Mucosa of descending colon (tissue), 3 donors: Measurements from ENCODE around the gene HILPDA. TPM values are rescaled to one million over a fixed set of nuclear protein-coding genes. Genes with fewer than 3 reads are reported as not detected.

Experiments used
- ATAC-seq: fragments of 200-7000 bp; cut with Tn5 transposase; one replicate; pipeline ENCODE4 v1.9.1; 2020; ENCODE audit warnings: mild to moderate bottlenecking, moderate library complexity
- DNase-seq, 3 donors: peaks; one replicate each; pipeline ENCODE4 v3.0.0-alpha.2; 2020
- H3K36me3 ChIP-seq: fragments of 200-600 bp; one replicate; pipeline ENCODE4 v1.8.0; 2021; ENCODE audit warnings: low read depth, mild to moderate bottlenecking
- H3K4me1 ChIP-seq: fragments of 200-600 bp; one replicate; pipeline ENCODE4 v1.8.0; 2021; ENCODE audit warnings: low read depth, mild to moderate bottlenecking
- H3K4me3 ChIP-seq: fragments of 200-600 bp; one replicate; pipeline ENCODE4 v1.8.0; 2021; ENCODE audit warnings: mild to moderate bottlenecking
- H3K9me3 ChIP-seq: fragments of 200-600 bp; one replicate; pipeline ENCODE4 v1.8.0; 2021; ENCODE audit warnings: mild to moderate bottlenecking
- intact Hi-C, 2 donors: fragments of 100-400 bp; cut with DNase I in 1 of 2; cut with micrococcal nuclease in 1 of 2; formaldehyde crosslinking; loops; one replicate each; pipeline versions ENCODE4 v1.11.0 to v1.11.1; 2022; cut with DNase I, micrococcal nuclease
- total RNA-seq, 3 donors: library from RNA; stranded (reverse); fragmentation: NEBNext Ultra II Directional in 2 of 3; extraction: Animal tissue kit (Norgen Biotek cat#: 25700) in 2 of 3; gene quantifications; one replicate each; pipeline versions ENCODE4 v1.2.1 to v1.2.4, GENCODE V29; 2021 to 2023
- TF ChIP-seq, protein P1 (sequence below): fragments of 200-600 bp; IDR thresholded peaks from one replicate; pipeline ENCODE4 v1.8.0; 2022; ENCODE audit warnings: antibody characterized with exemption, mild to moderate bottlenecking
- donor health status: DM: no; HTN: no; CAD: no; lungs with moderate emphysema.
- donor health status: DM: no; HTN: no; CAD: no.
- donor health status: DM: no; HTN: yes; CAD: no.

Gene HILPDA
- total RNA-seq, 3 donors from 2014 or later, result 5.8 to 9.8 (median 6.6) TPM

DNA sequence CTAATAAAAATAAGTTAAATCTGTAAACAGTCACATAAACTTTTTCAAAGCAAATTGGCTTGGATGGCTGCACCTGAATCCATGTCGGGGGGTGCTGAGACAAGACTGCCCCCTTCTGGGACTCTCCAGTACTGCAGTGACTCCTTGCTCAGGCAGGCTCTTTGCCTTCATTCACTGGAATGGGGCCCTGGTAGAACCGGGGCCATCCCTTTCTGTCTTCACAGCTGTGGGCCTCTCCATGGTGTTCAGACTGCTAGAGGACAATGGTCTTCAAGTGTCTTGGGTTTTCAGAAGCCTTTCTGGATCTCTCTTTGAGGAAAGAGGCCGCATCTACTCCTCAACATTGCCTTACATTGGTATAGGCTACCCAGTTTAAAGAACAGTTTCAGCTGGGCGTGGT lies 29.8 kb upstream of the HILPDA start:
- no peaks in the 10 kb centered on the region for H3K36me3 ChIP-seq
- H3K4me3 ChIP-seq, result no peak overlapping the region
- no peaks in the 10 kb centered on the region for H3K9me3 ChIP-seq
- peak in 2 of 3 donors; percentile 82 to 93 for DNase-seq
- no peaks in the 10 kb centered on the region for H3K4me1 ChIP-seq
- peak; percentile 89 for ATAC-seq
- intact Hi-C loops, result loop anchor here in 1 of 2 donors (2.0 kb wide), 1 partner anchor 33 kb away; no protein-coding TSS in a partner anchor
- TF ChIP-seq, protein P1, sequence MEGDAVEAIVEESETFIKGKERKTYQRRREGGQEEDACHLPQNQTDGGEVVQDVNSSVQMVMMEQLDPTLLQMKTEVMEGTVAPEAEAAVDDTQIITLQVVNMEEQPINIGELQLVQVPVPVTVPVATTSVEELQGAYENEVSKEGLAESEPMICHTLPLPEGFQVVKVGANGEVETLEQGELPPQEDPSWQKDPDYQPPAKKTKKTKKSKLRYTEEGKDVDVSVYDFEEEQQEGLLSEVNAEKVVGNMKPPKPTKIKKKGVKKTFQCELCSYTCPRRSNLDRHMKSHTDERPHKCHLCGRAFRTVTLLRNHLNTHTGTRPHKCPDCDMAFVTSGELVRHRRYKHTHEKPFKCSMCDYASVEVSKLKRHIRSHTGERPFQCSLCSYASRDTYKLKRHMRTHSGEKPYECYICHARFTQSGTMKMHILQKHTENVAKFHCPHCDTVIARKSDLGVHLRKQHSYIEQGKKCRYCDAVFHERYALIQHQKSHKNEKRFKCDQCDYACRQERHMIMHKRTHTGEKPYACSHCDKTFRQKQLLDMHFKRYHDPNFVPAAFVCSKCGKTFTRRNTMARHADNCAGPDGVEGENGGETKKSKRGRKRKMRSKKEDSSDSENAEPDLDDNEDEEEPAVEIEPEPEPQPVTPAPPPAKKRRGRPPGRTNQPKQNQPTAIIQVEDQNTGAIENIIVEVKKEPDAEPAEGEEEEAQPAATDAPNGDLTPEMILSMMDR, result peak; percentile 87

DNA sequence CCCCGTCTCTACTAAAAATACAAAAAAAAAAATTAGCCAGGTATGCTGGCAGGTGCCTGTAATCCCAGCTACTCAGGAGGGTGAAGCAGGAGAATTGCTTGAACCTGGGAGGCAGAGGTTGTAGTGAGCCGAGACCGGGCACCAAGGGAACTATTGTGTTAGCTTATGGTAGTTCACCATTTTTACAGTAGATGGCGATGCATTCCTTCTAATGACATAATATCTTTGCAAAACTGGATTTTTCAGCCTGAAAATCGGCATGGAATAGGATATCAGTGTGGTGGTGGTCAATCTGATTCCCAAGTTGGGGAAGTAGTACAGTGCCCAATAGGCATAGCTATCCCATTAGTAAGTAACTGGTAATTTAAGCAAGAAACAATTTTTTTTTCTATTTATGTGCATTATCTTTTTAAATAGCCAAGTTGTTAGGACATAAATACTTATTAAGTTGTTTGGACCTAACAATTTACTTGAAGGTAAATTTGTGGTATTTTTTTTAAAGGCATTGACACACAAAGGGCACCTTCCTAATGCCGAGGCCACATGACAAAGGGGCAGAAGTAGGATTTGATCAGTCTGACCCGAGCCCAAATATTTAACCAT lies 28.3 kb upstream of the HILPDA start:
- no peaks in the 10 kb centered on the region for H3K4me1 ChIP-seq
- TF ChIP-seq, protein P1, result peak; percentile 32
- DNase-seq (peak in 1 of 3 donors; percentile 59), ATAC-seq (peak; percentile 76)
- no peak overlapping the region for H3K4me3 ChIP-seq
- intact Hi-C loops, result loop anchor here (1.0 to 2.0 kb wide), 2 partner anchors 31 to 34 kb away; no protein-coding TSS in a partner anchor
- no peaks in the 10 kb centered on the region for H3K9me3 ChIP-seq
- H3K36me3 ChIP-seq, result no peaks in the 10 kb centered on the region

DNA sequence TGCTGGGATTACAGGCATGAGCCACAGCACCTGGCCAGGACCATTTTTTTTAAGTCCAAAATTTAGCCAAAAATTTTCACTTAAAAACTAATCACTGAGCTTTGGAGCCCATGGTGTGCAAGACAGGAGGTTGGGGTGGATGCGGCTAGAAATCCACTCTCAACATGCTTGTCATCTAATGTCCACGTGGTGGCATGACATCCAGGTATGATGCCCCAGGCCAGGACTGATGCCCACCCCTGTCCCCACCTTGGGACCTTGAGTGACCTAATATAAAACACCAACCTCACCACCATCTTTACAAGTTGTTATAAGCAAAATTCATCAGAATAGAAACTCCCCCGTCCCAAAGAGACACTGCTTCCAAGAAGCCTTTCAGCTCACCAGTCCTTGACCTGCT lies 25.5 kb upstream of the HILPDA start:
- TF ChIP-seq, protein P1, result no peak
- no peaks in the 10 kb centered on the region for H3K9me3 ChIP-seq
- DNase-seq (no peak), ATAC-seq (no peak)
- intact Hi-C loops, result no loop called here
- H3K36me3 ChIP-seq, result no peaks in the 10 kb centered on the region
- H3K4me1 ChIP-seq, result no peaks in the 10 kb centered on the region
- H3K4me3 ChIP-seq, result no peak overlapping the region

DNA sequence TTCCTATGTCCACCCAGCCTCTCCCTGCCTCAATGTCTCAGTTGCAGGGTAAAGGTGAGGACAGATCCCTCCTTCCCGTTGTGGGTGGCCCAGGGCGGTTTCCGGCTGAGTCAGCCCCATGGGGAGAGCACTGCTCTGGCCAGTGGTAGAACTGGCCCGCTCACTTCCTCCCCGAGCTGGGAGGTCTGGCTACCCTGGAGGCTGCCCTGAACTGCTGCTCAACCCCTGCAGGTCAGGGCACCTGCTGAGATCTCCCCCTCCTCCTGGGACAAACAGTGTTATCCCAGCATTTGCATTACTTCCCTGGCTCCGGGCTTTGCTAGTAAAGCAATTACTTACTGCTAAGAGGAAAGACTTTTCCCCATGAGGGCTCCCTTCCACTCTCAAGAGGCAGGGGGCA lies 24.5 kb upstream of the HILPDA start:
- DNase-seq (no peak), ATAC-seq (peak; percentile 57)
- intact Hi-C loops, result no loop called here
- Histone ChIP-seq H3K4me3 (no peak overlapping the region), H3K9me3 (no peaks in the 10 kb centered on the region), H3K4me1 (no peaks in the 10 kb centered on the region), H3K36me3 (no peaks in the 10 kb centered on the region)
- TF ChIP-seq, protein P1, result no peak

DNA sequence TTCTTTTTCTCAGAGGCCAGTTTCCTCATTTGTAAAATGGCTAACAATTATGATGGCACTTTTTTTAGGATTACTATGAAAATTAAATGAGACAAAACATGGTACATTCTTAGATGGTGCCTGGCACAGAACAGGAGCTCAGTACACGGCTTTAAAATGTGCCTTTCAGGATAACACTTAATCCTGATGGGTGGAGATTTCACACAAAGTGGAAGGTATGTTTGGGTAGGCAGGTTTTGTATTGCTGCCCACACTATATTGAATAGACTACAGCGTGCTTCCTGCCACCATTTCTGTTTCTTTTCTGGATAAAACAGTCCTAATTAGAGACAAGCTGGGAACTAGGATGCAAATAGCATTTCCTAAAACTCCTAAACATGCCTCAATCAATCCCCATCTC lies 23.9 kb upstream of the HILPDA start:
- Histone ChIP-seq H3K36me3 (no peaks in the 10 kb centered on the region), H3K9me3 (no peaks in the 10 kb centered on the region), H3K4me1 (no peaks in the 10 kb centered on the region), H3K4me3 (no peak overlapping the region)
- TF ChIP-seq, protein P1, result no peak
- intact Hi-C loops, result no loop called here
- DNase-seq (no peak), ATAC-seq (no peak)
